Esophagus muscularis mucosa (tissue), 3 donors: ENCODE measurements around the gene KIF26B.

Source experiments
- CTCF ChIP-seq, 3 experiments: fragments of 200-600 bp in 2 of 3; fragments of 450-650 bp in 1 of 3; sonication (generic) in 2 of 3; IDR thresholded peaks; one replicate each; pipeline ENCODE4 v1.5.1; 2017 to 2019; ENCODE audit warnings: antibody characterized with exemption in 3 of 3, mild to moderate bottlenecking in 2 of 3, moderate library complexity in 1 of 3
- POLR2A ChIP-seq: fragments of 450-650 bp; IDR thresholded peaks from one replicate; pipeline ENCODE4 v1.6.1; 2017; ENCODE audit warnings: antibody characterized with exemption, moderate library complexity, mild to moderate bottlenecking, low read depth

GRCh38 chr1:245279346-245279745 lies 124.6 kb downstream of the KIF26B start:
- TF ChIP-seq CTCF (IDR thresholded peaks at IDR 0.05) = no peak
- TF ChIP-seq POLR2A = no peak
